Measurements from ENCODE around the gene IFNL4. TPM values are rescaled to one million over a fixed set of nuclear protein-coding genes. Genes with fewer than 3 reads are reported as not detected.

The IFNL4 gene
- total RNA-seq (2022; extraction: Qiagen RNA extraction), result not detected in 5 replicates

DNA sequence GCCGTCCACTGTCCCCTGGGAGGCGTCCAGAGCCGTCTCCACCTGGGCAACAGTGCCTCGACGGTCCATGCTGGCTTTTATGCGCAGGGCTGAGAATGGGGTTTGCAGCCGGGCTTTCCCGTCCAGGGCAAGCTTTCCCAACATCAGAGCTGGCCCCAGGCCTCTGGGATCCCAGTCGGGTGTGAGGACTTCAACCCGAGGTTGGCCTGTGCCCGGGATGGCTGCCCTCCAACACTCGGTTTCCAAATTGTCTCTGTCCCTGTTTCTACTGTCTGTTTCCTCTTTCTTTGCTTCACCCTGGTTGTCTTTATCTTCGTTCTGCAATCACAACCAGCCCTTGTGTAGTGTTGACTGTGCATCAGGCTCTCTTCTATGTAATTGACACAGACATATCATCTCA, at the start of gene IFNL4:
IFNL4 (minus strand) TSS at position 51 of the 400 bp plus-strand sequence.

DNA sequence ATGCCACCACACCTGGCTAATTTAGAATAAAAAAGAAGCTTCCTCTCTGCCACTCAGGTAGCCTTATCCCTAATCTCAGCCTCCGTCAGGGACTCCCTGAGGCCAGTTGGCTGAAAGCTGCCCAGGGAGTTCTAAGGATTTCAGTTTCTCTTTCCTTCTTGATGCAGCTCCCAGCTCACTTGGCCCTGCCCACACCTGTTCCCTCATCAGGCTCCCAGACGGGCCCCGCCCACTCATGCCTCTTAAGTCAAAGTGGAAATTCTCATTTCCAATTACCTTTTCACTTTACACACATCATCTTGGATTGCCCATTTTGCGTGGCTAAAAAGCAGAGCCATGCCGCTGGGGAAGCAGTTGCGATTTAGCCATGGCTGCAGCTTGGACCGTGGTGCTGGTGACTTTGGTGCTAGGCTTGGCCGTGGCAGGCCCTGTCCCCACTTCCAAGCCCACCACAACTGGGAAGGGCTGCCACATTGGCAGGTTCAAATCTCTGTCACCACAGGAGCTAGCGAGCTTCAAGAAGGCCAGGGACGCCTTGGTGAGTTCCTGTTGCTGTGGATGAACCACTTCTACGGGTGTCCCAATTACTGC, 47.5 kb upstream of the IFNL4 start, which contains the start of gene IFNL1:
IFNL1 (plus strand) TSS at position 353 of the 591 bp plus-strand sequence; CDS start at position 368, 15 bp downstream.

DNA sequence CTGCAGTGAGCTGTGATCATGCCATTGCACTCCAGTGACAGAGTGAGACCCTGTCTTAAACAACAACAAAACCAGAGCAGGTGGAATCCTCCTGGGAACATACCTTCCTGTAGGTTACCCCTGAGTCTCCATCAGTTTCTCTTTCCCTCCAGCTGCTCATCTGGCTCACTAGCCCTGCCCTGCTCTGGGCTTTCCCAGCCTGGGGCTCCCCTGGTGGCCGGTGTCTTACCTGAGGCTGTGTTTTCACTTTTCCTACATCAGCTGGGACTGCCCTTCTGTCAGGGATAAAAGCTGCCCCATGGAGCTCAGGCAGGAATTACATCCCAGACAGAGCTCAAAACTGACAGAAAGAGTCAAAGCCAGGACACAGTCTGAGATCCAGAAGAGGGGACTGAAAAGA, 19.4 kb upstream of the IFNL4 start, which contains the start of gene IFNL2:
IFNL2 (plus strand) TSS at position 312 of the 400 bp plus-strand sequence. CDS start 173 bp downstream, outside the sequence.

DNA sequence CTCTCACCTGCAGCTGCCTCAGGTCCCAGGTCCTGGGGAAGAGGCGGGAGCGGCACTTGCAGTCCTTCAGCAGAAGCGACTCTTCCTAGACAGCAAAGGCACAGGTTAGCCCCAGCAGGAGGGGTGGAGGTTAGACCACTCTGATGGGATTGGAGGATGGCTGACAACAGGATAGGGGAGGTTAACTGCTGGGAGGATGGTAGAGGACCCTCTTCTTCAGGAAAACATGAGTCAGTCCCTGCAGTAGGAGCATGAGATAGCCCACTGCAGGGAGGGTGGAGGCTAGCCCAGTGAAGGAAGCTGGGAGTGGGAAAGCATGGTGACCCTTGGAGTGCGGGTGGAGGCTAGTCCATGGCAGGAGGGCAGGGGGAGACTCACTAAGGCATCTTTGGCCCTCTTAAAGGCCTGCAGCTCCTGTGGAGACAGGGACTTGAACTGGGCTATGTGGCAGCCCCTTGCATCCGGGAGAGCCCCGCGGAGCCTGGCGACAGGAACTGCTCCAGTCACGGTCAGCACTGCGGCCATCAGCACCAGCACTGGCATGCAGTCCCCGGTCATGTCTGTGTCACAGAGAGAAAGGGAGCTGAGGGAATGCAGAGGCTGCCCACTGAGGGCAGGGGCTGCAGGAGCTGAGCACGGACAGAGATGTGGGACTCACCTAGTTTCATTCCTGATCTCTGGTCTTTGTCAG, 4.1 kb downstream of the IFNL4 start, which contains the start of gene IFNL3:
IFNL3 (minus strand) TSS at position 597 of the 691 bp plus-strand sequence; CDS start at position 558, 39 bp downstream.

DNA sequence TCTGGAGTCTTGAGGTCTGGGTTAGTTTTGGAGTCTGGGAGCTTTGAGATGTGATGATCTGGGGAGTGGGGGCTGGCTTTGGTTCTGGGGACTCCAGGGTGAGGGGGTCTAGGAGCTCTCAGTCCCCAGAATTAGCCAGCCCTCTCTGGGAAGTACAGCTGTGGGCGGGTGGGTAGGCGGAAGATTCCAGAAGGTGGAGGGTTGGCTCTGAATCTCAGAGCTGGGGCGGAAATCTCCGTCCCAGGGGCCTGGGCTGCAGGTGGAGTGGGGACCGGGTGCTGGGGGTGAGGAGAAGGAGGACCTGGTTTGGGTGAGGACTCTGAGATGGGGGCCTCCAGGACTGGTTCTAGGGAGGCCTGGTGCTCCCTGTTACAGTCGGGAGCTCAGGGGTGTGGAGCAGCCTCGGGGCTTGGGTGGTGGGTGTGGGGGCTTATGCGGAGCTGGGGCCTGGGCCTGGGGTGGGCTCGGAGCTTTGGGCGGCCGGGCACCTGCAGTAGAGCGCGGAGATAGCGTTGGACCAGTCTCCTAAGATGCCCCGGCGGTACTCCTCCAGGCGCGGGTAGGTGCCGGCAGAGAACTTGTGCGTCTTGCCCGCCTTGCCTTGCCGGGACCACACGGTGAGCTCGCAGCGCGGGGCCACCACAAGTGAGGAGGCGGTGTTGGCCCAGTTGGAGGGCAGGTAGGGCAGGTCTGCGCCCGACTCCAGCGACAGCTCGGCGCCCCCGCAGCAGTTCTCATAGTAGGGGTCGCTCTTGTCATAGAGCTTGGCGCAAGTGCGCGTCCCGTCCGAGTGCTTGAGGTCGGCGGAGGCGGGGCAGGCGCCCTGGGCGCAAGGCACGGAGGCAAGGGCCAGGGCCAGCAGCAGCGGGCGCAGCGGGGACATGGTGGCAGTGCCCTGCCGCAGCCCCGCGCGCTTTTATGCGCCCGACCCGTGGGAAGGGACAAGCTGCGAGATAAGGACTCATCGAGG, 45.0 kb downstream of the IFNL4 start, which contains the start of gene SYCN:
SYCN (minus strand) TSS at position 892 of the 970 bp plus-strand sequence; CDS start at position 883, 9 bp downstream.

DNA sequence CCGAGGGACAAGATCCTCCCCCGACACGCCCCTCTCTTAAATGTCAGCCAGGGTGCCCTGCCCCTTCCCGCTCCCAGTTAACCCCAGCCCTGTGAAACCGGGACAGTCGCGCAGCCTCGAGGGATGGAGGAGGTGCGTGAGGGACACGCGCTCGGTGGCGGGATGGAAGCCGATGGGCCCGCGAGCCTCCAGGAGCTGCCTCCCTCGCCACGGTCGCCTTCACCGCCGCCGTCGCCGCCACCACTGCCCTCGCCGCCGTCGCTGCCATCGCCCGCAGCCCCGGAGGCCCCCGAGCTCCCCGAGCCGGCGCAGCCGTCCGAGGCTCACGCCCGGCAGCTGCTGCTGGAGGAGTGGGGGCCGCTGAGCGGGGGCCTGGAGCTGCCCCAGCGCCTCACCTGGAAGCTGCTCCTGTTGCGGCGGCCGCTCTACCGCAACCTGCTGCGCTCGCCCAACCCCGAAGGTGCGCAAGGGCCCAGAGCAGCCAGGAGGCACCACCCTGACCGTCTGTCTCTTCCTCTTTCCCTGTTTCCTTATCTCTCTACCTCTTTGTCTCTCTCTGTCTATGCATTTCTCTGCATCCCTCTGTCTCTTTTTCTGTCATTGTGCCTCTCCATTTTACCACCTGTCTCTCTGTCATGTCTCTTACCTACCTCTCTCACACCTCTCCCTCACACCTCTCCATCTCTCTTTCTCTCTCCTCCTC, 51.6 kb downstream of the IFNL4 start, which contains the start of gene NCCRP1:
NCCRP1 (plus strand) TSS at position 105 of the 703 bp plus-strand sequence; CDS start at position 124, 19 bp downstream.

Other genes with a start within 250 kb of the IFNL4 start
- gene FBXO27, start 216.3 kb downstream of the IFNL4 start, total RNA-seq (2022; extraction: Qiagen RNA extraction), result 2.8 to 5.9 TPM (median 4.2 TPM) in 5 replicates
- 0.05 to 0.10 TPM (median 0.05 TPM) in 4 of 5 replicates, not detected in the other for gene ACP7, start 164.5 kb downstream of the IFNL4 start, total RNA-seq (2022; extraction: Qiagen RNA extraction)
- gene PAK4, start 123.1 kb downstream of the IFNL4 start, total RNA-seq (2022; extraction: Qiagen RNA extraction), result 94.0 to 118 TPM (median 111 TPM) in 5 replicates
- 1.0 to 2.0 TPM (median 1.4 TPM) in 5 replicates for gene NCCRP1, start 51.9 kb downstream of the IFNL4 start, total RNA-seq (2022; extraction: Qiagen RNA extraction)
- gene SYCN, start 44.6 kb downstream of the IFNL4 start, total RNA-seq (2022; extraction: Qiagen RNA extraction), result not detected in 5 replicates
- not detected in 5 replicates for gene IFNL3, start 3.9 kb downstream of the IFNL4 start, total RNA-seq (2022; extraction: Qiagen RNA extraction)
- not detected in 5 replicates for gene IFNL2, start 19.5 kb upstream of the IFNL4 start, total RNA-seq (2022; extraction: Qiagen RNA extraction)
- 0.11 TPM in 1 of 5 replicates, not detected in the others for gene IFNL1, start 47.6 kb upstream of the IFNL4 start, total RNA-seq (2022; extraction: Qiagen RNA extraction)
- gene LRFN1, start 72.0 kb upstream of the IFNL4 start, total RNA-seq (2022; extraction: Qiagen RNA extraction), result 7.1 to 10.3 TPM (median 9.5 TPM) in 5 replicates
- gene GMFG, start 87.2 kb upstream of the IFNL4 start, total RNA-seq (2022; extraction: Qiagen RNA extraction), result 0.27 to 0.55 TPM (median 0.44 TPM) in 5 replicates
- gene SAMD4B, start 93.6 kb upstream of the IFNL4 start, total RNA-seq (2022; extraction: Qiagen RNA extraction), result 118 to 175 TPM (median 163 TPM) in 5 replicates
- gene PAF1, start 142.2 kb upstream of the IFNL4 start, total RNA-seq (2022; extraction: Qiagen RNA extraction), result 73.9 to 76.7 TPM (median 75.8 TPM) in 5 replicates
- gene MED29, start 142.5 kb upstream of the IFNL4 start, total RNA-seq (2022; extraction: Qiagen RNA extraction), result 72.3 to 77.0 TPM (median 74.1 TPM) in 5 replicates
- gene ZFP36, start 158.0 kb upstream of the IFNL4 start, total RNA-seq (2022; extraction: Qiagen RNA extraction), result 193 to 296 TPM (median 229 TPM) in 5 replicates
- 81.1 to 117 TPM (median 104 TPM) in 5 replicates for gene PLEKHG2, start 163.8 kb upstream of the IFNL4 start, total RNA-seq (2022; extraction: Qiagen RNA extraction)
- gene RPS16, start 187.1 kb upstream of the IFNL4 start, total RNA-seq (2022; extraction: Qiagen RNA extraction), result 6,355 to 7,942 TPM (median 7,642 TPM) in 5 replicates
- gene SUPT5H, start 196.7 kb upstream of the IFNL4 start, total RNA-seq (2022; extraction: Qiagen RNA extraction), result 171 to 194 TPM (median 177 TPM) in 5 replicates
- 176 to 224 TPM (median 211 TPM) in 5 replicates for gene TIMM50, start 232.0 kb upstream of the IFNL4 start, total RNA-seq (2022; extraction: Qiagen RNA extraction)